ENCODE data around the gene SLC39A11.

The SLC39A11 gene

GRCh38 chr17:73021771-73022170 is 70.7 kb downstream of the SLC39A11 start:
- Histone ChIP-seq H3K27me3 (ENCODE audit: insufficient read depth, low read length) (no peaks in the 10 kb centered on the region), H3K4me1 (ENCODE audit: insufficient read depth, low read length) (no peaks in the 10 kb centered on the region), H2AFZ (ENCODE audit: low read depth, low read length) (no peak overlapping the region)

GRCh38 chr17:73020110-73020509 is 72.4 kb downstream of the SLC39A11 start:
- Histone ChIP-seq H2AFZ (ENCODE audit: low read depth, low read length) (no peak overlapping the region), H3K27me3 (ENCODE audit: insufficient read depth, low read length) (no peaks in the 10 kb centered on the region), H3K4me3 (ENCODE audit: low read length) (no peak overlapping the region), H3K36me3 (ENCODE audit: insufficient read depth, low read length) (no peaks in the 10 kb centered on the region), H3K9me3 (ENCODE audit: low read length) (no peaks in the 10 kb centered on the region), H3K4me1 (ENCODE audit: insufficient read depth, low read length) (no peaks in the 10 kb centered on the region)

More at GRCh38 chr17:73021771-73022170, 70.7 kb downstream of the SLC39A11 start:
- H3K36me3 ChIP-seq (ENCODE audit: insufficient read depth, low read length), result no peaks in the 10 kb centered on the region
- H3K9me3 ChIP-seq (ENCODE audit: low read length), result no peaks in the 10 kb centered on the region
- no peak overlapping the region for H3K4me3 ChIP-seq (ENCODE audit: low read length)

GRCh38 chr17:73018599-73018998 is 73.9 kb downstream of the SLC39A11 start:
- no peaks in the 10 kb centered on the region for H3K36me3 ChIP-seq (ENCODE audit: insufficient read depth, low read length)
- no peaks in the 10 kb centered on the region for H3K27me3 ChIP-seq (ENCODE audit: insufficient read depth, low read length)
- H3K9me3 ChIP-seq (ENCODE audit: low read length), result no peaks in the 10 kb centered on the region
- no peak overlapping the region for H2AFZ ChIP-seq (ENCODE audit: low read depth, low read length)
- no peaks in the 10 kb centered on the region for H3K4me1 ChIP-seq (ENCODE audit: insufficient read depth, low read length)
- H3K4me3 ChIP-seq (ENCODE audit: low read length), result no peak overlapping the region

- Histone ChIP-seq H3K9me3 (ENCODE audit: low read length) (no peaks in the 10 kb centered on the region), H3K4me1 (ENCODE audit: insufficient read depth, low read length) (no peaks in the 10 kb centered on the region), H3K36me3 (ENCODE audit: insufficient read depth, low read length) (no peaks in the 10 kb centered on the region), H3K27me3 (ENCODE audit: insufficient read depth, low read length) (no peaks in the 10 kb centered on the region), H2AFZ (ENCODE audit: low read depth, low read length) (no peak overlapping the region), H3K4me3 (ENCODE audit: low read length) (no peak overlapping the region)
These were observed 74.8 kb downstream of the SLC39A11 start for GRCh38 chr17:73017658-73018057.

DNA sequence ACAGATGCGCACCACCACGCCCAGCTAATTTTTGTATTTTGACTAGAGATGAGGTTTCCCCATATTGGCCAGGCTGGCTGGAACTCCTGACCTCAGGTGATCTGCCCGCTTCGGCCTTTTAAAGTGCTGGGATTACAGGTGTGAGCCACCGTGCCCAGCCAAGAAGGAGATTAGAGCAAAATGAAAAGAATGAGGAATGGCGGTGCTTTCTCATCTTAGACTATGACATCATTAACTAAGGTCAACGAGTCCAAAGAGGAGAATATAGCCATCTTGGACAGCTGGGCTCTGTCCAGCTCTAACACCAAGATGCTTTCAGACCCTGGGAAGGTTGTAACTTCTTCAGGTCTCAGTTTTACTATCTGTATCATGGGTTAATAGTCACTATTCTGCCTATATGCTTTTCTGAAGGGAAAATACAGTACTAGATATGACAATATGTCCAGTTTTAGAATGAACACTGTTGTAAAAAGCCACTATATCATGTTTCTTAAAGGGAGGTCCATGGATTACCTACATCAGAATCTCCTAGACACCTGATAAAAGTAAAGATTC is 76.7 kb downstream of the SLC39A11 start:
- Histone ChIP-seq H3K27me3 (ENCODE audit: insufficient read depth, low read length) (no peaks in the 10 kb centered on the region), H3K9me3 (ENCODE audit: low read length) (no peaks in the 10 kb centered on the region), H3K36me3 (ENCODE audit: insufficient read depth, low read length) (no peaks in the 10 kb centered on the region)

GRCh38 chr17:73013816-73014663 is 78.4 kb downstream of the SLC39A11 start:
- H3K27me3 ChIP-seq (ENCODE audit: insufficient read depth, low read length), result no peaks in the 10 kb centered on the region

More for the DNA sequence above, 76.7 kb downstream of the SLC39A11 start:
- Histone ChIP-seq H3K4me1 (ENCODE audit: insufficient read depth, low read length) (no peaks in the 10 kb centered on the region), H2AFZ (ENCODE audit: low read depth, low read length) (no peak overlapping the region), H3K4me3 (ENCODE audit: low read length) (no peak overlapping the region)

DNA sequence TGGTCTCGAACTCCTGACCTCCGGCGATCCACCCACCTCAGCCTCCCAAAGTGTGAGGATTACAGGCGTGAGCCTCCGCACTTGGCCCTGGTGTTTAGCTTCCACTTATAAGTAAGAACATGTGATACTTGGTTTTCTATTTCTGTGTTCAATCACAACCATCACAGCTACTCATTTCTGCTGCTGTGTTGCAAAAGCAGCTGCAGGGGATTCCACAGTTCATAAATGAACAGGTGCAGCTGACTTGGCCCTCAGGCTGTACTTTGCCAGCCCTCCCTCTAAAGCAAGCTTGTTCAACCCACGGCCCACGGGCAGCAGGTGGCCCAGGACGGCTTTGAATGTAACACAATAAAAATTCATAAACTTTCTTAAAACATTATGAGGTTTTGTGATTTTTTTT is 79.2 kb downstream of the SLC39A11 start:
- H3K27me3 ChIP-seq (ENCODE audit: insufficient read depth, low read length), result no peaks in the 10 kb centered on the region
- no peaks in the 10 kb centered on the region for H3K36me3 ChIP-seq (ENCODE audit: insufficient read depth, low read length)
- H3K9me3 ChIP-seq (ENCODE audit: low read length), result no peaks in the 10 kb centered on the region
- no peak overlapping the region for H3K4me3 ChIP-seq (ENCODE audit: low read length)
- no peak overlapping the region for H2AFZ ChIP-seq (ENCODE audit: low read depth, low read length)
- no peaks in the 10 kb centered on the region for H3K4me1 ChIP-seq (ENCODE audit: insufficient read depth, low read length)

More at GRCh38 chr17:73013816-73014663, 78.4 kb downstream of the SLC39A11 start:
- no peaks in the 10 kb centered on the region for H3K9me3 ChIP-seq (ENCODE audit: low read length)
- H3K36me3 ChIP-seq (ENCODE audit: insufficient read depth, low read length), result no peaks in the 10 kb centered on the region
- H3K4me3 ChIP-seq (ENCODE audit: low read length), result no peak overlapping the region
- H2AFZ ChIP-seq (ENCODE audit: low read depth, low read length), result no peak overlapping the region
- no peaks in the 10 kb centered on the region for H3K4me1 ChIP-seq (ENCODE audit: insufficient read depth, low read length)

DNA sequence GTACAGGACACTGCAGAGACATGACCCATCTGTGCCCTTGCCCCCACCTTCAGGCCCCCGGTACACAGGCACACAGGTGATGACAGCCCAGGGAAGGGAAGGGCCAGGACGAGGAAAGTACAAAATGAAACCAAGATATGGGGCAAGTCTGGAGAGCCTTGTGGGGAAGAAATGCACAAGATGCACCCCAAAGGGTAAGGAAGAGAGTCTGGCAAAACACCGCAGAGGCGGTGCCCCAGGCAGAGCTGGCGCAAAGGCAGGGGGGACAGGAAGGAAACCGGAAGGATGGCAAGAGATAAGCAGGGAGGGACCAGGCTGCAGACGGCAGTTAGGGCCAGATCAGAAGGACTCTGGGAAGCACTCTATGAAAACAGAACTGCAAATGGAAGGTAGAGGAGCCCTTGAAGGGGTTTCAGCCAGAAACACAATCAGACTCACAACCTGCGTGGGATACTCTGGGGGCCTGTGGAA is 81.4 kb downstream of the SLC39A11 start:
- H3K36me3 ChIP-seq (ENCODE audit: insufficient read depth, low read length), result no peaks in the 10 kb centered on the region
- H2AFZ ChIP-seq (ENCODE audit: low read depth, low read length), result no peak overlapping the region
- H3K4me3 ChIP-seq (ENCODE audit: low read length), result no peak overlapping the region
- no peaks in the 10 kb centered on the region for H3K9me3 ChIP-seq (ENCODE audit: low read length)
- no peaks in the 10 kb centered on the region for H3K4me1 ChIP-seq (ENCODE audit: insufficient read depth, low read length)
- no peaks in the 10 kb centered on the region for H3K27me3 ChIP-seq (ENCODE audit: insufficient read depth, low read length)

DNA sequence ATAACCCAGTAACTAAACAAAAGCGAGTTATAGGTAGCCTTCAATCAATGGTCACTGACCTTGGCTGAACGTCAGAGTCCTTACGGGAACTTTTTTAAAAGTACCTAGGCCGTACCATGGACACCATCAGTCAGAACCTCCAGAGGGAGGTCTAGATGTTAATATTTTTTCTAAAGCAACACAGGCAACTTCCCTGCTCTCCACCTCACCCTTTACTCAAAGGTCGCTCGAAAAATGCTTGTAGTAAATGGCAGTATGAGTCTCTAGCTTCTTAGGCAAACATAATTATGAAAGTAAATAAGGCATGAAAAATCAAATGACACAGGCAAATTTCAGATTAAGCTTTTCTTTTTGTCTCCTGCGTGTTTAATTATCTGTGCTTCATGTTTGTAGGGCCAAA is 82.1 kb downstream of the SLC39A11 start:
- Histone ChIP-seq H2AFZ (ENCODE audit: low read depth, low read length) (no peak overlapping the region), H3K27me3 (ENCODE audit: insufficient read depth, low read length) (no peaks in the 10 kb centered on the region), H3K4me1 (ENCODE audit: insufficient read depth, low read length) (no peaks in the 10 kb centered on the region), H3K9me3 (ENCODE audit: low read length) (no peaks in the 10 kb centered on the region), H3K36me3 (ENCODE audit: insufficient read depth, low read length) (no peaks in the 10 kb centered on the region), H3K4me3 (ENCODE audit: low read length) (no peak overlapping the region)

GRCh38 chr17:73007407-73007806 is 85.1 kb downstream of the SLC39A11 start:
- no peak overlapping the region for H2AFZ ChIP-seq (ENCODE audit: low read depth, low read length)
- H3K4me3 ChIP-seq (ENCODE audit: low read length), result no peak overlapping the region
- peaks cover 4% of the 10 kb centered on the region for H3K9me3 ChIP-seq (ENCODE audit: low read length)
- no peaks in the 10 kb centered on the region for H3K27me3 ChIP-seq (ENCODE audit: insufficient read depth, low read length)
- no peaks in the 10 kb centered on the region for H3K36me3 ChIP-seq (ENCODE audit: insufficient read depth, low read length)
- H3K4me1 ChIP-seq (ENCODE audit: insufficient read depth, low read length), result no peaks in the 10 kb centered on the region

- Histone ChIP-seq H3K4me3 (ENCODE audit: low read length) (no peak overlapping the region), H2AFZ (ENCODE audit: low read depth, low read length) (no peak overlapping the region), H3K36me3 (ENCODE audit: insufficient read depth, low read length) (no peaks in the 10 kb centered on the region), H3K4me1 (ENCODE audit: insufficient read depth, low read length) (no peaks in the 10 kb centered on the region), H3K27me3 (ENCODE audit: insufficient read depth, low read length) (no peaks in the 10 kb centered on the region), H3K9me3 (ENCODE audit: low read length) (peaks cover 4% of the 10 kb centered on the region)
These were observed 87.1 kb downstream of the SLC39A11 start for GRCh38 chr17:73005360-73005759.

- Histone ChIP-seq H3K4me3 (ENCODE audit: low read length) (no peak overlapping the region), H2AFZ (ENCODE audit: low read depth, low read length) (no peak overlapping the region), H3K36me3 (ENCODE audit: insufficient read depth, low read length) (no peaks in the 10 kb centered on the region), H3K27me3 (ENCODE audit: insufficient read depth, low read length) (no peaks in the 10 kb centered on the region), H3K9me3 (ENCODE audit: low read length) (peaks cover 4% of the 10 kb centered on the region), H3K4me1 (ENCODE audit: insufficient read depth, low read length) (no peaks in the 10 kb centered on the region)
These were observed 89.0 kb downstream of the SLC39A11 start for GRCh38 chr17:73003487-73003886.

DNA sequence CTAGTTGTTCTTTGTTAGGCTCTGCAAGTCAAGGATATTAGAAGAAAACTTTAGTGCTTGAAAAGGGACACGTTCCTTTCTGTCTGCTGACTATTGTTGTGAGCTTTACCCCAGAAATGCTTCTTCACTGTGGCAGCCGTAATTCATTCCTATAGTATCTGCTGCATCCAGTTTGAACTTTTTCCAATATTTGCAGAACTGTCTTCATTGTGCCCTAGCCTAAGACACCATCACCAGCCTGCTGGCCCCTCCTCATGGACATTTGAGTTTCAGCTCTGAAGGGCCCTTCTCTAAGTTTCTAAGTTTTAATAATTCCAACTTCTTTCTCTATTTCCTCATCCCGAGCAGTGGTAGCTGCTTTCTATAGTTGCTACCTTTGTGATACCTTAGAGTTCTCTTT is 91.7 kb downstream of the SLC39A11 start:
- no peak overlapping the region for H3K4me3 ChIP-seq (ENCODE audit: low read length)
- H3K4me1 ChIP-seq (ENCODE audit: insufficient read depth, low read length), result no peaks in the 10 kb centered on the region
- H3K9me3 ChIP-seq (ENCODE audit: low read length), result peaks cover 7% of the 10 kb centered on the region
- H3K27me3 ChIP-seq (ENCODE audit: insufficient read depth, low read length), result no peaks in the 10 kb centered on the region
- no peak overlapping the region for H2AFZ ChIP-seq (ENCODE audit: low read depth, low read length)
- no peaks in the 10 kb centered on the region for H3K36me3 ChIP-seq (ENCODE audit: insufficient read depth, low read length)

Measured in neuron (in vitro differentiated cells).